Measurements from ENCODE around the gene C11orf54. TPM values are rescaled to one million over a fixed set of nuclear protein-coding genes. Genes with fewer than 3 reads are reported as not detected.
A peak's percentile ranks its signal among the peaks of the same experiment; 100 is the strongest.

The C11orf54 gene
- total and polyA plus RNA-seq, 10 of the 15 experiments (the other 5 are each of a cell fraction or from before 2014, with no cell fraction given) = 15.1 to 32.3 (median 26.8) TPM

DNA sequence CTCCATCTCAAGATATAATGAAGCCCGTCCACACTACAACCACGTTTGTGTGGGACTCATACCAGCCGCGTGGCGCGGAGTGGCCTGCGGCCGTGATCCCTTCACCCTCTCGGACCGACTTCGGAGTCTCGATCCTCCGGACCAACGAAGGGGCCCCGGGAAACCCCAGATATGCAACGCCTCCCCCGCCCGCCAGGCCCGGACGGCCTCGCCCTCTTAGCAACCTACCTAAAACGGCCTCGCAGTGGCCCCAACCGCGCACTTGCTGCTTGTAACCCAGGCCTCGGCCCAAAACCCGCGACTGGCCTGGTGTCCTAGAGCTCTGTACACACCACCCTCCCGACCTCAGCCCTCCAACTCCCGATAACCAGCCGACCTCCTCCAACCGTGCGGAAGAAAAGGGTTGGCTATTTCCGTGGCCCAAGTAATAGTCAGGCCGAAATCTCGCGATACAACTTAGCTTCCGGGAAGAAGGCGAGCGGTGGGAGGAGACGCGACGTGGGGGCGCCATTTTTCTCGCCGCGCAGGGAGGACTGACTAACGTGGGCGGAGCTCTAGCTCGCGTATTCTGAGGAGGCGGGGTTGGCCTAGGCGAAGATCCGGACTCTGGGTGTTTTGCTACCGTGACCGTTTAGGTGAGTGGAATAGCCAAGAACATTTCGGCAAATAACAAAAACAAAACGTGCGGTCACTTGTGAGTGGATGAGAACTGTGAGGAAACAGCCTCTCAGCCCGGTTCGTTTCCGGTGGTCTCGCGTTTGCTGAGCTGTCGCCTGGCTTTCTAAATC is at the start of gene C11orf54, which contains the start of gene TAF1D (continued):
- TF ChIP-seq, protein P1, sequence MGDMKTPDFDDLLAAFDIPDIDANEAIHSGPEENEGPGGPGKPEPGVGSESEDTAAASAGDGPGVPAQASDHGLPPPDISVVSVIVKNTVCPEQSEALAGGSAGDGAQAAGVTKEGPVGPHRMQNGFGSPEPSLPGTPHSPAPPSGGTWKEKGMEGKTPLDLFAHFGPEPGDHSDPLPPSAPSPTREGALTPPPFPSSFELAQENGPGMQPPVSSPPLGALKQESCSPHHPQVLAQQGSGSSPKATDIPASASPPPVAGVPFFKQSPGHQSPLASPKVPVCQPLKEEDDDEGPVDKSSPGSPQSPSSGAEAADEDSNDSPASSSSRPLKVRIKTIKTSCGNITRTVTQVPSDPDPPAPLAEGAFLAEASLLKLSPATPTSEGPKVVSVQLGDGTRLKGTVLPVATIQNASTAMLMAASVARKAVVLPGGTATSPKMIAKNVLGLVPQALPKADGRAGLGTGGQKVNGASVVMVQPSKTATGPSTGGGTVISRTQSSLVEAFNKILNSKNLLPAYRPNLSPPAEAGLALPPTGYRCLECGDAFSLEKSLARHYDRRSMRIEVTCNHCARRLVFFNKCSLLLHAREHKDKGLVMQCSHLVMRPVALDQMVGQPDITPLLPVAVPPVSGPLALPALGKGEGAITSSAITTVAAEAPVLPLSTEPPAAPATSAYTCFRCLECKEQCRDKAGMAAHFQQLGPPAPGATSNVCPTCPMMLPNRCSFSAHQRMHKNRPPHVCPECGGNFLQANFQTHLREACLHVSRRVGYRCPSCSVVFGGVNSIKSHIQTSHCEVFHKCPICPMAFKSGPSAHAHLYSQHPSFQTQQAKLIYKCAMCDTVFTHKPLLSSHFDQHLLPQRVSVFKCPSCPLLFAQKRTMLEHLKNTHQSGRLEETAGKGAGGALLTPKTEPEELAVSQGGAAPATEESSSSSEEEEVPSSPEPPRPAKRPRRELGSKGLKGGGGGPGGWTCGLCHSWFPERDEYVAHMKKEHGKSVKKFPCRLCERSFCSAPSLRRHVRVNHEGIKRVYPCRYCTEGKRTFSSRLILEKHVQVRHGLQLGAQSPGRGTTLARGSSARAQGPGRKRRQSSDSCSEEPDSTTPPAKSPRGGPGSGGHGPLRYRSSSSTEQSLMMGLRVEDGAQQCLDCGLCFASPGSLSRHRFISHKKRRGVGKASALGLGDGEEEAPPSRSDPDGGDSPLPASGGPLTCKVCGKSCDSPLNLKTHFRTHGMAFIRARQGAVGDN (IDR thresholded peaks at IDR 0.05) = peak; percentile 50; the same call in 1 of the 2 replicates
- TF ChIP-seq RELA (IDR thresholded peaks at IDR 0.05; ENCODE audit: borderline replicate concordance, partially characterized antibody) = peak; percentile 37
- peak; percentile 76; the same call in 1 of the 2 replicates for TF ChIP-seq LARP7 (IDR thresholded peaks at IDR 0.05)
- TF ChIP-seq RFX5 (IDR thresholded peaks at IDR 0.05; ENCODE audit: low read depth, low read length) = peak; percentile 36; the same call in 1 of the 2 replicates
- TF ChIP-seq ZNF207 (IDR thresholded peaks at IDR 0.05; ENCODE audit: borderline replicate concordance) = peak; percentile 24; the same call in 1 of the 2 replicates
- 0 out of 2 replicates have a peak, but pooled peaks have one; percentile 43 for TF ChIP-seq STAT1 (conservative IDR thresholded peaks at IDR 0.05)
- TF ChIP-seq, protein P2, sequence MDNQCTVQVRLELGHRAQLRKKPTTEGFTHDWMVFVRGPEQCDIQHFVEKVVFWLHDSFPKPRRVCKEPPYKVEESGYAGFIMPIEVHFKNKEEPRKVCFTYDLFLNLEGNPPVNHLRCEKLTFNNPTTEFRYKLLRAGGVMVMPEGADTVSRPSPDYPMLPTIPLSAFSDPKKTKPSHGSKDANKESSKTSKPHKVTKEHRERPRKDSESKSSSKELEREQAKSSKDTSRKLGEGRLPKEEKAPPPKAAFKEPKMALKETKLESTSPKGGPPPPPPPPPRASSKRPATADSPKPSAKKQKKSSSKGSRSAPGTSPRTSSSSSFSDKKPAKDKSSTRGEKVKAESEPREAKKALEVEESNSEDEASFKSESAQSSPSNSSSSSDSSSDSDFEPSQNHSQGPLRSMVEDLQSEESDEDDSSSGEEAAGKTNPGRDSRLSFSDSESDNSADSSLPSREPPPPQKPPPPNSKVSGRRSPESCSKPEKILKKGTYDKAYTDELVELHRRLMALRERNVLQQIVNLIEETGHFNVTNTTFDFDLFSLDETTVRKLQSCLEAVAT (IDR thresholded peaks at IDR 0.05) = peak; percentile 85
- TF ChIP-seq PAX5 (IDR thresholded peaks at IDR 0.05; ENCODE audit: borderline replicate concordance, low read depth, low read length) = no peak
- peak; percentile 56 for TF ChIP-seq MYC (IDR thresholded peaks at IDR 0.05; ENCODE audit: insufficient read depth, insufficient read length, insufficient replicate concordance, low read length, severe bottlenecking)
- peak; percentile 53 for TF ChIP-seq HCFC1 (IDR thresholded peaks at IDR 0.05; ENCODE audit: low read length)
- peak; percentile 97 for TF ChIP-seq SMAD5 (IDR thresholded peaks at IDR 0.05; ENCODE audit: low read depth)
- TF ChIP-seq IKZF1 (conservative IDR thresholded peaks at IDR 0.05) = peak; percentile 59
- TF ChIP-seq KAT2A (conservative IDR thresholded peaks at IDR 0.05; ENCODE audit: control insufficient read depth, low read depth, low read length) = no peak
- TF ChIP-seq TCF12 (IDR thresholded peaks at IDR 0.05; ENCODE audit: low read depth, low read length) = peak; percentile 76; the same call in 1 of the 2 replicates
- peak; percentile 87 for TF ChIP-seq CREB1 (IDR thresholded peaks at IDR 0.05; ENCODE audit: low read depth)
- TF ChIP-seq BCL11A (IDR thresholded peaks at IDR 0.05; ENCODE audit: low read depth, low read length) = peak; percentile 19; the same call in 1 of the 2 replicates
- TF ChIP-seq JUND (IDR thresholded peaks at IDR 0.05; ENCODE audit: low read depth, low read length) = 0 out of 2 replicates have a peak, but pooled peaks have one; percentile 22
- TF ChIP-seq CBFB (IDR thresholded peaks at IDR 0.05; ENCODE audit: low read depth) = peak; percentile 97
- peak; percentile 100 for TF ChIP-seq POLR2AphosphoS5 (IDR thresholded peaks at IDR 0.05; ENCODE audit: low read length)
- TF ChIP-seq POLR2A (IDR thresholded peaks at IDR 0.05; ENCODE audit: low read depth, low read length) = peak; percentile 99
- 0 out of 2 replicates have a peak, but pooled peaks have one; percentile 23 for TF ChIP-seq TARDBP (IDR thresholded peaks at IDR 0.05; ENCODE audit: borderline replicate concordance)
- 0 out of 2 replicates have a peak, but pooled peaks have one; percentile 71 for TF ChIP-seq MTA3 (IDR thresholded peaks at IDR 0.05; ENCODE audit: borderline replicate concordance, low read length)
- TF ChIP-seq FOXK2 (IDR thresholded peaks at IDR 0.05) = no peak
- no peak for TF ChIP-seq CHD1 (IDR thresholded peaks at IDR 0.05; ENCODE audit: low read depth, low read length)
- TF ChIP-seq CREM (IDR thresholded peaks at IDR 0.05; ENCODE audit: low read depth) = 0 out of 2 replicates have a peak, but pooled peaks have one; percentile 37
